Vagina (tissue), 2 donors: Measurements from ENCODE around the gene FOXF2. TPM values are rescaled to one million over a fixed set of nuclear protein-coding genes. Genes with fewer than 3 reads are reported as not detected.
"Not testable (repeated sequence)": the region's sequence is repeated elsewhere in the genome, so short reads cannot be mapped to it uniquely, and the experiment has no call there.

ENCODE experiments used
- DNase-seq, 2 donors: peaks; one replicate each; pipeline ENCODE4 v3.0.0-alpha.2; 2017; ENCODE audit errors: extremely low spot score in 2 of 2
- H3K27ac ChIP-seq: fragments of 200-600 bp; sonication (generic); one replicate; pipeline ENCODE4 v1.5.1; 2019
- H3K27me3 ChIP-seq: fragments of 200-600 bp; sonication (generic); one replicate; pipeline ENCODE4 v1.5.1; 2019
- H3K36me3 ChIP-seq, 2 donors: fragments of 200-600 bp; sonication (generic); one replicate each; pipeline ENCODE4 v1.5.1; 2017 to 2019
- H3K4me1 ChIP-seq: fragments of 200-600 bp; sonication (generic); one replicate; pipeline ENCODE4 v1.5.1; 2019
- H3K4me3 ChIP-seq, 2 donors: fragments of 200-600 bp; sonication (generic); 1 replicate in 1 of 2; 2 replicates in 1 of 2; pipeline ENCODE4 v1.5.1; 2016 to 2019
- H3K9me3 ChIP-seq: fragments of 200-600 bp; sonication (generic); one replicate; pipeline ENCODE4 v1.5.1; 2019
- POLR2A ChIP-seq, 2 donors: fragments of 450-650 bp; IDR thresholded peaks; one replicate each; pipeline ENCODE4 v1.6.1; 2017; ENCODE audit warnings: antibody characterized with exemption in 2 of 2, mild to moderate bottlenecking in 2 of 2, moderate library complexity in 2 of 2
- POLR2AphosphoS5 ChIP-seq, 2 donors: sonication (generic); formaldehyde crosslinking; IDR thresholded peaks; one replicate each; pipeline ENCODE4 v1.9.0; 2017; ENCODE audit warnings: antibody characterized with exemption in 2 of 2, mild to moderate bottlenecking in 2 of 2, low read depth in 1 of 2; ENCODE audit not compliant: insufficient read depth in 1 of 2
- intact Hi-C: fragments of 100-400 bp; cut with DNase I; formaldehyde crosslinking; loops from one replicate; pipeline ENCODE4 v1.15.1; 2023
- total RNA-seq: library from RNA; depleted of rRNA; stranded (reverse); fragments of >200 nt; gene quantifications from one replicate; pipeline ENCODE4 v1.2.3, GENCODE V29; 2016
- TF ChIP-seq, protein P1 (sequence below), 3 experiments: fragments of 450-650 bp in 2 of 3; fragments of 200-600 bp in 1 of 3; sonication (generic) in 1 of 3; IDR thresholded peaks; one replicate each; pipeline ENCODE4 v1.5.1; 2017 to 2019; ENCODE audit warnings: antibody characterized with exemption in 3 of 3, mild to moderate bottlenecking in 2 of 3, moderate library complexity in 2 of 3

Gene FOXF2
- total RNA-seq, 1 donor from 2014 or later = 1.2 TPM

- no peaks in the 10 kb centered on the region for H3K9me3 ChIP-seq
- no peaks in the 10 kb centered on the region for H3K36me3 ChIP-seq
- H3K27ac ChIP-seq = no peak overlapping the region
- TF ChIP-seq, protein P1, sequence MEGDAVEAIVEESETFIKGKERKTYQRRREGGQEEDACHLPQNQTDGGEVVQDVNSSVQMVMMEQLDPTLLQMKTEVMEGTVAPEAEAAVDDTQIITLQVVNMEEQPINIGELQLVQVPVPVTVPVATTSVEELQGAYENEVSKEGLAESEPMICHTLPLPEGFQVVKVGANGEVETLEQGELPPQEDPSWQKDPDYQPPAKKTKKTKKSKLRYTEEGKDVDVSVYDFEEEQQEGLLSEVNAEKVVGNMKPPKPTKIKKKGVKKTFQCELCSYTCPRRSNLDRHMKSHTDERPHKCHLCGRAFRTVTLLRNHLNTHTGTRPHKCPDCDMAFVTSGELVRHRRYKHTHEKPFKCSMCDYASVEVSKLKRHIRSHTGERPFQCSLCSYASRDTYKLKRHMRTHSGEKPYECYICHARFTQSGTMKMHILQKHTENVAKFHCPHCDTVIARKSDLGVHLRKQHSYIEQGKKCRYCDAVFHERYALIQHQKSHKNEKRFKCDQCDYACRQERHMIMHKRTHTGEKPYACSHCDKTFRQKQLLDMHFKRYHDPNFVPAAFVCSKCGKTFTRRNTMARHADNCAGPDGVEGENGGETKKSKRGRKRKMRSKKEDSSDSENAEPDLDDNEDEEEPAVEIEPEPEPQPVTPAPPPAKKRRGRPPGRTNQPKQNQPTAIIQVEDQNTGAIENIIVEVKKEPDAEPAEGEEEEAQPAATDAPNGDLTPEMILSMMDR (IDR thresholded peaks at IDR 0.05) = no peak
- TF ChIP-seq POLR2AphosphoS5 (IDR thresholded peaks at IDR 0.05; ENCODE audit: insufficient read depth in 1 of 2, low read depth in 1 of 2) = no peak
- no peak for DNase-seq
- no peak overlapping the region for H3K4me3 ChIP-seq
- no peaks in the 10 kb centered on the region for H3K4me1 ChIP-seq
- H3K27me3 ChIP-seq = no peaks in the 10 kb centered on the region
- intact Hi-C loops = no loop called here
Measured at GRCh38 chr6:1363729-1364572, 25.4 kb upstream of the FOXF2 start.

GRCh38 chr6:1364791-1365190, 24.6 kb upstream of the FOXF2 start:
- no peaks in the 10 kb centered on the region for H3K9me3 ChIP-seq
- no peak overlapping the region for H3K27ac ChIP-seq
- H3K4me3 ChIP-seq = no peak overlapping the region
- H3K4me1 ChIP-seq = no peaks in the 10 kb centered on the region
- no peaks in the 10 kb centered on the region for H3K36me3 ChIP-seq
- intact Hi-C loops = no loop called here
- TF ChIP-seq POLR2A (IDR thresholded peaks at IDR 0.05) (no peak), POLR2AphosphoS5 (IDR thresholded peaks at IDR 0.05; ENCODE audit: insufficient read depth in 1 of 2, low read depth in 1 of 2) (no peak)
- TF ChIP-seq, protein P1 (IDR thresholded peaks at IDR 0.05) = no peak
- DNase-seq = no peak
- no peaks in the 10 kb centered on the region for H3K27me3 ChIP-seq

GRCh38 chr6:1365686-1366085, 23.7 kb upstream of the FOXF2 start:
- intact Hi-C loops = no loop called here
- no peak overlapping the region for H3K27ac ChIP-seq

GRCh38 chr6:1367771-1368170, 21.6 kb upstream of the FOXF2 start:
- Histone ChIP-seq H3K27ac (no peak overlapping the region), H3K36me3 (no peaks in the 10 kb centered on the region), H3K27me3 (no peaks in the 10 kb centered on the region), H3K4me1 (no peaks in the 10 kb centered on the region), H3K9me3 (no peaks in the 10 kb centered on the region), H3K4me3 (no peak overlapping the region)
- TF ChIP-seq POLR2AphosphoS5 (IDR thresholded peaks at IDR 0.05; ENCODE audit: insufficient read depth in 1 of 2, low read depth in 1 of 2) = no peak
- TF ChIP-seq, protein P1 (IDR thresholded peaks at IDR 0.05) = no peak
- no peak for TF ChIP-seq POLR2A (IDR thresholded peaks at IDR 0.05)
- intact Hi-C loops = no loop called here
- peak; percentile 58 to 79 for DNase-seq

More at GRCh38 chr6:1365686-1366085, 23.7 kb upstream of the FOXF2 start:
- DNase-seq = no peak
- Histone ChIP-seq H3K4me1 (no peaks in the 10 kb centered on the region), H3K27me3 (no peaks in the 10 kb centered on the region), H3K36me3 (no peaks in the 10 kb centered on the region), H3K9me3 (no peaks in the 10 kb centered on the region), H3K4me3 (no peak overlapping the region)
- no peak for TF ChIP-seq POLR2AphosphoS5 (IDR thresholded peaks at IDR 0.05; ENCODE audit: insufficient read depth in 1 of 2, low read depth in 1 of 2)
- TF ChIP-seq, protein P1 (IDR thresholded peaks at IDR 0.05) = no peak
- TF ChIP-seq POLR2A (IDR thresholded peaks at IDR 0.05) = no peak

GRCh38 chr6:1368940-1369339, 20.4 kb upstream of the FOXF2 start:
- DNase-seq = peak in 1 of 2 donors; percentile 52
- TF ChIP-seq POLR2A (IDR thresholded peaks at IDR 0.05) (no peak), POLR2AphosphoS5 (IDR thresholded peaks at IDR 0.05; ENCODE audit: insufficient read depth in 1 of 2, low read depth in 1 of 2) (no peak)
- TF ChIP-seq, protein P1 (IDR thresholded peaks at IDR 0.05) = no peak
- intact Hi-C loops = no loop called here

DNA sequence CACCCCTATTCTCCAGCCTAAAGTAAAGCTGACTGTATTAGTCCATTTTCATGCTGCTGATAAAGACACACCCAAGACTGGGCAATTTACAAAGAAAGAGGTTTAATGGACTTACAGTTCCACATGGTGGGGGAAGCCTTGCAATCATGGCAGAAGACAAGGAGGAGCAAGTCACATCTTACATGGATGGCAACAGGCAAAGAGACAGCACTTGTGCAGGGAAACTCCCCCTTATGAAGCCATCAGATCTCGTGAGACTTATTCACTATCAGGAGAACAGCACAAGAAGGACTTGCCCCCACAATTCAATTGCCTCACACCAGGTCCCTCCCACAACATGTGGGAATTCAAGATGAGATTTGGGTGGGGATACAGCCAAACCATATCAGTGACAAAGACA, 19.7 kb upstream of the FOXF2 start:
- H3K36me3 ChIP-seq, H3K9me3 ChIP-seq, DNase-seq, H3K27ac ChIP-seq, H3K4me3 ChIP-seq, H3K27me3 ChIP-seq, H3K4me1 ChIP-seq, intact Hi-C loops: not testable (repeated sequence)

More at GRCh38 chr6:1368940-1369339, 20.4 kb upstream of the FOXF2 start:
- H3K9me3 ChIP-seq = no peaks in the 10 kb centered on the region
- no peaks in the 10 kb centered on the region for H3K36me3 ChIP-seq
- H3K27me3 ChIP-seq = no peaks in the 10 kb centered on the region
- no peaks in the 10 kb centered on the region for H3K4me1 ChIP-seq
- no peak overlapping the region for H3K27ac ChIP-seq
- H3K4me3 ChIP-seq = no peak overlapping the region
